HG03280 (cell line): ENCODE measurements around the gene DEPDC1.
"Not testable (repeated sequence)": the region's sequence is repeated elsewhere in the genome, so short reads cannot be mapped to it uniquely, and the experiment has no call there.

Experiments
- ATAC-seq: cut with Tn5 transposase; IDR thresholded peaks from one replicate; pipeline ENCODE4 v1.9.1; 2021; ENCODE audit warnings: mild to moderate bottlenecking, moderate library complexity; ENCODE audit not compliant: unreplicated experiment

Gene DEPDC1

GRCh38 chr1:68476626-68477025, 20.3 kb downstream of the DEPDC1 start:
- ATAC-seq = not testable (repeated sequence)

GRCh38 chr1:68473060-68473459, 23.8 kb downstream of the DEPDC1 start:
- no peak for ATAC-seq

- ATAC-seq = no peak
Observed at GRCh38 chr1:68470388-68470970, 26.4 kb downstream of the DEPDC1 start.

GRCh38 chr1:68464891-68465290, 32.0 kb downstream of the DEPDC1 start:
- ATAC-seq = no peak

- no peak for ATAC-seq
Observed at GRCh38 chr1:68460935-68461334, 35.9 kb downstream of the DEPDC1 start.

- no peak for ATAC-seq
Observed at GRCh38 chr1:68459796-68460195, 37.1 kb downstream of the DEPDC1 start.

GRCh38 chr1:68459091-68459490, 37.8 kb downstream of the DEPDC1 start:
- no peak for ATAC-seq

- ATAC-seq = no peak
Observed at GRCh38 chr1:68456202-68456601, 40.7 kb downstream of the DEPDC1 start.

GRCh38 chr1:68454534-68454933, 42.3 kb downstream of the DEPDC1 start:
- ATAC-seq = peak; percentile 61

GRCh38 chr1:68453060-68453670, 43.7 kb downstream of the DEPDC1 start:
- no peak for ATAC-seq

GRCh38 chr1:68449901-68450300, 47.0 kb downstream of the DEPDC1 start, which contains the start of gene RPE65:
Gene RPE65 (minus strand): TSS chr1:68449954. CDS start chr1:68449905, 49 bp downstream.
- no peak for ATAC-seq

GRCh38 chr1:68448365-68448764, 48.5 kb downstream of the DEPDC1 start:
- ATAC-seq = no peak

GRCh38 chr1:68445709-68446108, 51.2 kb downstream of the DEPDC1 start:
- no peak for ATAC-seq

GRCh38 chr1:68442822-68443556, 53.9 kb downstream of the DEPDC1 start:
- peak; percentile 84 for ATAC-seq

GRCh38 chr1:68442006-68442405, 54.9 kb downstream of the DEPDC1 start:
- no peak for ATAC-seq

GRCh38 chr1:68438310-68438709, 58.6 kb downstream of the DEPDC1 start:
- ATAC-seq = no peak

- ATAC-seq = no peak
Observed at GRCh38 chr1:68433395-68433794, 63.5 kb downstream of the DEPDC1 start.

- no peak for ATAC-seq
Observed at GRCh38 chr1:68431076-68431475, 65.8 kb downstream of the DEPDC1 start.

GRCh38 chr1:68429233-68429808, 67.6 kb downstream of the DEPDC1 start:
- no peak for ATAC-seq

- no peak for ATAC-seq
Observed at GRCh38 chr1:68426594-68426993, 70.3 kb downstream of the DEPDC1 start.
